ENCODE measurements around the gene MAD1L1. TPM values are rescaled to one million over a fixed set of nuclear protein-coding genes. Genes with fewer than 3 reads are reported as not detected.

The MAD1L1 gene
- total and polyA plus RNA-seq, 2 experiments from 2014 or later, result 38.2 to 69.8 TPM

DNA sequence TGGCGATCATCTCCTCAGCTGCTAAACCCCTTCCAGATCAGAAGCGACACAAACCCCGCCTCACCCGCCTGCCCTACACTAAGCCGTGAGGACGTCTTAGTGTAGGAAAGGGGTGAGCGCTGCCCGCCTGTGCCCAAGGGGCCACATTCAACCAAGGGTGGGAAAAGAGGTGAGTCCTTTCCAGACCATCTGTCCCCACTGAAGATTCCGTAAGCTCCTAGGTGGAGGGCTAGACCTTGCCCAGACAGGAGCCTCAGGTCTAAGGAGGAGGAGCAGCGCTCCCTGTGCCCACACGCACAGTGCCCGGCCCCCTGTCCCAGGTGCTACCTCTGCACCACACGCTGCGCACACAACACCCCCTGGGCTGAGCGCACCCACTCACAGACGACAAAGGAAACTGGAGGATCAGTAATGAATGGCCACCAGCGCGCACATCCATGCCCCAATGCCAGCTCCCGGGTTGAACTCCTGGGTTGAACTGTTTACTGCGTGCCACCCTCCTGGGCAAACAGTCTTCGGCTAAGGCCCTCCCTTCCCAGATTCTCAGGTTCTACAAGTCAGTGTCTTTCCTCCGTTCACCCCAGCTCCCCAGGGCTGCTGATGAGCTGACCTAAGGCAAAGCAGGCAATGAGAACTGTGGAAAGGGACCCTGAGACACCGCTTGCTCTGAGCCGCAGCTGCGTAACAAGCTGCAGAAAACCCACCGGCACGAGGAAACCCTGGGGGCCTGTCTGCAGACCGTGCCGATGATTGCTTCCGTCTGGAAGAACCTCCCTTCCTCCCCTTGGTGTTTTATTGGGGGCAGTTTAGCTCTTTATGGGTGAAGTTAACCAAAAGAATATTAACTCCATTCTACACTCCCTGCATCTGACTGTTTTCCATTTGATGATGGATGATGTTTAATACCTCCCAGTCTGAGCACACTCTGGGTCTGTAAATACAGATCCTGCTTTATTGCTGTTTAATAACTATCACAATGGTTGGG, 185.9 kb downstream of the MAD1L1 start:
- H3K79me2 ChIP-seq (ENCODE audit: insufficient read depth), result no peaks in the 10 kb centered on the region
- no peaks in the 10 kb centered on the region for H3F3A ChIP-seq (ENCODE audit: insufficient read depth)
- DNase-seq, result no peak
- no peaks in the 10 kb centered on the region for H3K9me2 ChIP-seq (ENCODE audit: insufficient read depth)
- no peaks in the 10 kb centered on the region for H3K36me3 ChIP-seq (ENCODE audit: low read depth)
- no peaks in the 10 kb centered on the region for H4K20me1 ChIP-seq (ENCODE audit: insufficient read depth)
- 87 to 88% methylated on average over 30 of the region's 30 CpGs for WGBS, 2 experiments (ENCODE audit: low coverage in 1 of 2, low lambda C conversion rate in 2 of 2, missing lambda C conversion rate in 2 of 2)
- no peak overlapping the region for H2AFZ ChIP-seq
- H3K27ac ChIP-seq, result no peak overlapping the region
- no peaks in the 10 kb centered on the region for H3K4me1 ChIP-seq (ENCODE audit: insufficient read depth)
- TF ChIP-seq EZH2 (IDR thresholded peaks at IDR 0.05; ENCODE audit: insufficient read depth, poor library complexity, severe bottlenecking) (no peak), EZH2phosphoT487 (IDR thresholded peaks at IDR 0.05; ENCODE audit: insufficient read depth, low read depth) (no peak)
- H3K9me3 ChIP-seq (ENCODE audit: low read depth), result no peaks in the 10 kb centered on the region
- in situ Hi-C loops (cut with MboI), result no loop called here
- H3K9ac ChIP-seq, result no peak overlapping the region
- no peak overlapping the region for H3K4me3 ChIP-seq
- no peak overlapping the region for H3K4me2 ChIP-seq (ENCODE audit: unreplicated experiment)
- no peaks in the 10 kb centered on the region for H3K27me3 ChIP-seq (replicated peaks; ENCODE audit: insufficient read depth)

DNA sequence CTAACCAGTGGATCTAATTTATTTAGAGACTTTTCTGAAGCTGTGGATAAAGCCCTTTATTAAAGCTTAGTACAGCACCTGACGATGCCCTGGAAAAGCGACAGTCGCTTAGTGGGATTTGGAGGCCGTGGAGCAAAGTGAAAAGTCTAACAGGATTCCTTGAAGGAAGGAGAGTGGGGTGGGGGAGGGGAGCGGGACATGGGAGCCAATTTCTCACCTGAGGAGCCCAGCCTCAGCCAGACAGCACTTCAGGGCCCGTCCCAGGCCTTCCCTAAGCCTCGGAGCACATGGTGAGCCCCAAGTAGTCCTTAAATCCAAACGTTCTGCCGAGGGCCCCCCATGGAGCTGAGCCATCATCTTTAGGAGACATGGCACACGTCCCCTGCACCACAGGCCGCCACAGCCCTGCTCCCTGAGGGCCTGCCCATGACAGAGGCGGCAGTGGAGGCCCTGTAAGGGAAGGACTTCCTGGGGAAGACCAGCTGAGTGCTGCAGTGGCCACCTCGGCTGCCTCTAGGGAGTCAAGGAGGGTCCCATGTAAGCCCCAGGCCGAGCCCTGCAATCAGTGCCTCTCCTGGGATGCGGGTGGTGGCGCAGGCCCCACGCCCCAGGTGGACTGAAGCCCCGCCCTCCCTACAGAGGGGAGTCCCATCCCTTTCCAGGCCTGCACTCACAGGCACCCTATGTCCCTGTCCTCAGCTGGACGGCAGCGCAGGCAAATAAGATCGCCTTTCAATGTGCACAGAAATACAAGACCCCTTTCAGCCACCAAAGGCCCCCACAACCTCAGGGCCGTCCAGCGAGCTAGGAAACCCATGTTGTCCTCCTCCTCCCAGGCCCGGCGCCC, 187.0 kb downstream of the MAD1L1 start:
- Histone ChIP-seq H3K27me3 (replicated peaks; ENCODE audit: insufficient read depth) (no peaks in the 10 kb centered on the region), H3K27ac (no peak overlapping the region), H3K9me2 (ENCODE audit: insufficient read depth) (no peaks in the 10 kb centered on the region), H3K36me3 (ENCODE audit: low read depth) (no peaks in the 10 kb centered on the region), H4K20me1 (ENCODE audit: insufficient read depth) (no peaks in the 10 kb centered on the region), H3K9me3 (ENCODE audit: low read depth) (no peaks in the 10 kb centered on the region), H3K4me1 (ENCODE audit: insufficient read depth) (no peaks in the 10 kb centered on the region), H3K4me3 (no peak overlapping the region), H3K79me2 (ENCODE audit: insufficient read depth) (no peaks in the 10 kb centered on the region), H2AFZ (no peak overlapping the region), H3F3A (ENCODE audit: insufficient read depth) (no peaks in the 10 kb centered on the region), H3K4me2 (ENCODE audit: unreplicated experiment) (no peak overlapping the region), H3K9ac (no peak overlapping the region)
- no peak for TF ChIP-seq EZH2 (IDR thresholded peaks at IDR 0.05; ENCODE audit: insufficient read depth, poor library complexity, severe bottlenecking)
- TF ChIP-seq EZH2phosphoT487 (IDR thresholded peaks at IDR 0.05; ENCODE audit: insufficient read depth, low read depth), result no peak
- no peak for DNase-seq
- WGBS, 2 experiments (ENCODE audit: low coverage in 1 of 2, low lambda C conversion rate in 2 of 2, missing lambda C conversion rate in 2 of 2), result 88 to 91% methylated on average over 20 to 24 of the region's 25 CpGs
- in situ Hi-C loops (cut with MboI), result no loop called here

DNA sequence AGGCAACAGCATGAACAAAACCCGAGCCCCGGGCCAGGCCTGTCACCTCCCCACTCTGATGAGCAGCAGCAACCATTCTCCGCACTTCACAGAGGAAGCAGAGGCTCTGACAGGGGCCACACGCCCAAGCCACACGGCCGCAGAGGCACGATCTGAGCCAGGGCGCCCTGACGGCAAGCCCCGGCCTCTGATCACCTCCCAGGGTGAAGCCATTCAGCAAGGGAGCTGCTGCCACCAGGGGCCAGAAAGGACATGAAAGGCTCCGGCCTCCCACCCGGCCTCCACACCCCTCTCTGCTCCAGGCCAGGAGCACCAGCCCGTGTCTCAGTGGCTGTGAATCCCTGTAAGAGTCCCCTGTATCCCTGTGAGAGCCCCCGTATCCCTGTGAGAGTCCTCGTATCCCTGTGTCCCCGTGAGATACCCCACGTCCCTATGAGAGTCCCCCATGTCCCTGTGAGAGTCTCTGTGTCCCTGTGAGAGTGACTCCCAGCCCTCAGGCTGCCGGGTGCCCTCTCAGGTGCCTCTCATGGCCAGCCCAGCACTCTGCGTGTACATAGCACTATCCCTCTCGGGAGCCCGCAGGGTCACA, 187.8 kb downstream of the MAD1L1 start:
- 95 to 98% methylated on average over 21 of the region's 21 CpGs for WGBS, 2 experiments (ENCODE audit: low coverage in 1 of 2, low lambda C conversion rate in 2 of 2, missing lambda C conversion rate in 2 of 2)
- H3K9me2 ChIP-seq (ENCODE audit: insufficient read depth), result no peaks in the 10 kb centered on the region
- no peaks in the 10 kb centered on the region for H3F3A ChIP-seq (ENCODE audit: insufficient read depth)
- H2AFZ ChIP-seq, result no peak overlapping the region
- H4K20me1 ChIP-seq (ENCODE audit: insufficient read depth), result no peaks in the 10 kb centered on the region
- in situ Hi-C loops (cut with MboI), result no loop called here
- no peak overlapping the region for H3K9ac ChIP-seq
- no peaks in the 10 kb centered on the region for H3K4me1 ChIP-seq (ENCODE audit: insufficient read depth)
- H3K4me3 ChIP-seq, result no peak overlapping the region
- H3K4me2 ChIP-seq (ENCODE audit: unreplicated experiment), result no peak overlapping the region
- H3K9me3 ChIP-seq (ENCODE audit: low read depth), result no peaks in the 10 kb centered on the region
- H3K27me3 ChIP-seq (replicated peaks; ENCODE audit: insufficient read depth), result no peaks in the 10 kb centered on the region
- TF ChIP-seq EZH2phosphoT487 (IDR thresholded peaks at IDR 0.05; ENCODE audit: insufficient read depth, low read depth) (no peak), EZH2 (IDR thresholded peaks at IDR 0.05; ENCODE audit: insufficient read depth, poor library complexity, severe bottlenecking) (no peak)
- H3K36me3 ChIP-seq (ENCODE audit: low read depth), result no peaks in the 10 kb centered on the region
- H3K79me2 ChIP-seq (ENCODE audit: insufficient read depth), result no peaks in the 10 kb centered on the region
- no peak overlapping the region for H3K27ac ChIP-seq
- DNase-seq, result no peak

DNA sequence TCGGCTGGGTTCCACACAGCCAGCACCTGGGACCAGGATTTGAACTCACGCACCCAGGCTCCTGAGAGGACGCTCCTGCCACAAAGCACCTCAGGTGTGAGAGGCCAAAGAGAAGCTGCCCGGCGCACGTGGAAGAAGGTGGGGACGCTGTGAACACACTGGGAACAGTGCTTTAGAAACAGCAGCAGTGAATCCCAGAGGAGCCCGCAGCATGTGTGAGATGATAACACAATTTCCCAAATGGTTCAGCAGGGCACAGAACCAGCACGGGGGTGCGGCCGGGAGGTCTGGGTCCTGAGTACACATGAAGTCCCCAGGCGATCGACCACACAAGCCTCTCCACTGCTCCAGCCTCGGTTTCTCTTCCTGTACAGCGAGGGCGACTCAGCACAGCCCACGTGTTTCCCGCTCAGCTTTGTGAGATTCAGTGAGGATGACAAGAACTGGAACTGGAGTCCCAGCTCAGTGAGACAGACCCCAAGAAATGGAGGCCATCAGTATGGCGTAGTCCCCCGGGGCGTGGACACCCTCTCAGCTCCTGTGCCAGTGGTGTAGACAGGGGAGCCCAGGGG, 188.3 kb downstream of the MAD1L1 start:
- H3K4me3 ChIP-seq, result no peak overlapping the region
- no peaks in the 10 kb centered on the region for H3K9me2 ChIP-seq (ENCODE audit: insufficient read depth)
- no peak overlapping the region for H3K4me2 ChIP-seq (ENCODE audit: unreplicated experiment)
- no peaks in the 10 kb centered on the region for H3F3A ChIP-seq (ENCODE audit: insufficient read depth)
- H3K9me3 ChIP-seq (ENCODE audit: low read depth), result no peaks in the 10 kb centered on the region
- H3K4me1 ChIP-seq (ENCODE audit: insufficient read depth), result no peaks in the 10 kb centered on the region
- H3K27me3 ChIP-seq (replicated peaks; ENCODE audit: insufficient read depth), result no peaks in the 10 kb centered on the region
- no peak overlapping the region for H2AFZ ChIP-seq
- no peaks in the 10 kb centered on the region for H4K20me1 ChIP-seq (ENCODE audit: insufficient read depth)
- no peak for DNase-seq
- TF ChIP-seq EZH2 (IDR thresholded peaks at IDR 0.05; ENCODE audit: insufficient read depth, poor library complexity, severe bottlenecking) (no peak), EZH2phosphoT487 (IDR thresholded peaks at IDR 0.05; ENCODE audit: insufficient read depth, low read depth) (no peak)
- no peak overlapping the region for H3K9ac ChIP-seq
- in situ Hi-C loops (cut with MboI), result no loop called here
- no peaks in the 10 kb centered on the region for H3K36me3 ChIP-seq (ENCODE audit: low read depth)
- 94 to 96% methylated on average over 19 to 21 of the region's 21 CpGs for WGBS, 2 experiments (ENCODE audit: low coverage in 1 of 2, low lambda C conversion rate in 2 of 2, missing lambda C conversion rate in 2 of 2)
- no peak overlapping the region for H3K27ac ChIP-seq
- H3K79me2 ChIP-seq (ENCODE audit: insufficient read depth), result no peaks in the 10 kb centered on the region
